ENCODE data around the gene NPDC1.

DNA sequence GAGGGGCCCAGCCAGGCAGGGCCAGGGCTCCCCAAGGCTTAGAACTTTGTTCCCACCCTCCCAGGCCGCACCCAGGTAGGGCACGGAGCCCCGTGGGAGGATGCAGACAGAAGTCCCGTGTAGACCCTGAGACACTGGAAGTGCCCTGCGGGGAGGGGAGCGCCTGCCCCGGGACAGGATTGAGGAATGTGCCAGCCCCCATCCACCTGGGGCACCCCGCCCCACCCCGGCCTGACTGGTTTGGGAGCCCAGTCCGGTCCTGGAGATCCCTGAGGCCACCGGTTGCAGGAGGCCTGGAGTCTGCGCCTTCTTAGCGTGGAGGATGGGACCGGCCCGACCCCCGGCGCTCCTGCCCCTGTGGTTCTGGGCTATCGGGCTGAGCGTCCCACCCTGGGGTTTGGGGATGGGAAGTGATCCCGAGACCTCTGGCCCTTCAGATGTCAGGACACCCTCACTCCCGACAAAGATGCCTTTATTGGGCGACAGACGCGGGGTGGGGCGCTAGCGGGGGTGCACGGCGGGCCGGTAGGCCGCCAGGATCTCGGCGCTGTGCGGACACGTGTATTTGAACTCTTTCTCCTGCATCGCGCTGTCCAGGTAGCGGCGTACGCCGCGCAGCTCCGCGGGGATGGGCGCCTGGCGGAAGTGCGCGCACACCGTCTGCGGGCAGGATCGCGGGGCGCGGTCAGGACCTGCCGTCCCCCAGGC, 51.6 kb downstream of the NPDC1 start:
- TF ChIP-seq, protein P1, sequence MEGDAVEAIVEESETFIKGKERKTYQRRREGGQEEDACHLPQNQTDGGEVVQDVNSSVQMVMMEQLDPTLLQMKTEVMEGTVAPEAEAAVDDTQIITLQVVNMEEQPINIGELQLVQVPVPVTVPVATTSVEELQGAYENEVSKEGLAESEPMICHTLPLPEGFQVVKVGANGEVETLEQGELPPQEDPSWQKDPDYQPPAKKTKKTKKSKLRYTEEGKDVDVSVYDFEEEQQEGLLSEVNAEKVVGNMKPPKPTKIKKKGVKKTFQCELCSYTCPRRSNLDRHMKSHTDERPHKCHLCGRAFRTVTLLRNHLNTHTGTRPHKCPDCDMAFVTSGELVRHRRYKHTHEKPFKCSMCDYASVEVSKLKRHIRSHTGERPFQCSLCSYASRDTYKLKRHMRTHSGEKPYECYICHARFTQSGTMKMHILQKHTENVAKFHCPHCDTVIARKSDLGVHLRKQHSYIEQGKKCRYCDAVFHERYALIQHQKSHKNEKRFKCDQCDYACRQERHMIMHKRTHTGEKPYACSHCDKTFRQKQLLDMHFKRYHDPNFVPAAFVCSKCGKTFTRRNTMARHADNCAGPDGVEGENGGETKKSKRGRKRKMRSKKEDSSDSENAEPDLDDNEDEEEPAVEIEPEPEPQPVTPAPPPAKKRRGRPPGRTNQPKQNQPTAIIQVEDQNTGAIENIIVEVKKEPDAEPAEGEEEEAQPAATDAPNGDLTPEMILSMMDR (IDR thresholded peaks at IDR 0.05) = no peak
- TF ChIP-seq EZH2 (IDR thresholded peaks at IDR 0.05) = no peak
